Mesendoderm (in vitro differentiated cells): ENCODE measurements around the gene HGS.

Source experiments
- DNase-seq: peaks from one replicate; pipeline ENCODE4 v3.0.0; 2013
- H2AK5ac ChIP-seq: 2 replicates; pipeline ENCODE4 v1.6.1; 2013; ENCODE audit warnings: low read length, inconsistent platforms
- H2BK120ac ChIP-seq: 2 replicates; pipeline ENCODE4 v1.6.1; 2013; ENCODE audit warnings: low read depth, mild to moderate bottlenecking, low read length, moderate library complexity, mixed read lengths
- H2BK15ac ChIP-seq: replicated peaks from 2 replicates; pipeline ENCODE4 v1.6.1; 2013; ENCODE audit warnings: low read depth, mild to moderate bottlenecking, moderate library complexity
- H2BK5ac ChIP-seq: 2 replicates; pipeline ENCODE4 v1.6.1; 2013; ENCODE audit warnings: low read length, inconsistent platforms
- H3K18ac ChIP-seq: 2 replicates; pipeline ENCODE4 v1.6.1; 2013; ENCODE audit warnings: mild to moderate bottlenecking, low read length, mixed read lengths
- H3K23ac ChIP-seq: one replicate; pipeline ENCODE4 v1.6.1; 2013; ENCODE audit warnings: low read length
- H3K27ac ChIP-seq: 2 replicates; pipeline ENCODE4 v1.5.1; 2013; ENCODE audit warnings: low read depth, mild to moderate bottlenecking, inconsistent platforms, low read length, moderate library complexity
- H3K27me3 ChIP-seq: 2 replicates; pipeline ENCODE4 v1.6.1; 2013; ENCODE audit warnings: low read length, control low read depth, mild to moderate bottlenecking, inconsistent platforms; ENCODE audit not compliant: insufficient read depth, poor library complexity
- H3K36me3 ChIP-seq: 2 replicates; pipeline ENCODE4 v1.6.1; 2013; ENCODE audit warnings: low read length, inconsistent platforms; ENCODE audit not compliant: control insufficient read depth, insufficient read depth
- H3K4ac ChIP-seq: one replicate; pipeline ENCODE4 v1.6.1; 2013; ENCODE audit warnings: low read depth, mild to moderate bottlenecking, low read length, moderate library complexity
- H3K4me1 ChIP-seq: 2 replicates; pipeline ENCODE4 v1.6.1; 2013; ENCODE audit warnings: low read depth, low read length, inconsistent platforms; ENCODE audit not compliant: control insufficient read depth
- H3K4me2 ChIP-seq: 2 replicates; pipeline ENCODE4 v1.6.1; 2013; ENCODE audit warnings: low read length
- H3K4me3 ChIP-seq: 2 replicates; pipeline ENCODE4 v1.5.1; 2013; ENCODE audit warnings: mild to moderate bottlenecking, low read length
- H3K56ac ChIP-seq: one replicate; pipeline ENCODE4 v1.6.1; 2013; ENCODE audit warnings: low read length
- H3K79me1 ChIP-seq: 2 replicates; pipeline ENCODE4 v1.6.1; 2013; ENCODE audit warnings: low read length, inconsistent platforms
- H3K79me2 ChIP-seq: 2 replicates; pipeline ENCODE4 v1.6.1; 2013; ENCODE audit warnings: mild to moderate bottlenecking, low read length; ENCODE audit not compliant: control insufficient read depth, insufficient read depth
- H3K9ac ChIP-seq: 2 replicates; pipeline ENCODE4 v1.6.1; 2013; ENCODE audit warnings: low read length, inconsistent platforms
- H4K5ac ChIP-seq: one replicate; pipeline ENCODE4 v1.6.1; 2013; ENCODE audit warnings: low read length
- H4K8ac ChIP-seq: one replicate; pipeline ENCODE4 v1.6.1; 2013; ENCODE audit warnings: low read depth, mild to moderate bottlenecking, control low read depth, low read length, moderate library complexity
- WGBS: extraction: QIAGEN DNeasy Blood & Tissue Kit; methylation state at CpG from one replicate; pipeline ENCODE4 v1.1.7; 2013; ENCODE audit warnings: low lambda C conversion rate, missing lambda C conversion rate; ENCODE audit not compliant: insufficient coverage; ENCODE audit errors: extremely low coverage; 5-methylcytosine and 5-hydroxymethylcytosine counted together

The HGS gene

GRCh38 chr17:81710514-81711308, 26.9 kb downstream of the HGS start:
- Histone ChIP-seq H2BK5ac (no peak overlapping the region), H3K27ac (no peak overlapping the region), H3K4me2 (peak overlapping the region; percentile 2), H3K79me1 (peaks cover 3% of the 10 kb centered on the region), H2BK15ac (no peak overlapping the region), H2BK120ac (no peak overlapping the region), H3K23ac (peak overlapping the region; percentile 80), H2AK5ac (no peak overlapping the region), H3K79me2 (no peaks in the 10 kb centered on the region), H3K18ac (no peak overlapping the region), H3K27me3 (no peaks in the 10 kb centered on the region), H3K4me3 (no peak overlapping the region), H3K56ac (peak overlapping the region; percentile 75), H4K5ac (no peak overlapping the region), H3K4ac (no peak overlapping the region), H4K8ac (no peak overlapping the region), H3K9ac (peak overlapping the region; percentile 47), H3K36me3 (no peaks in the 10 kb centered on the region), H3K4me1 (peaks cover 6% of the 10 kb centered on the region)
- no CpG with 5 or more reads among the region's 29 CpGs for WGBS
- peak; percentile 51 for DNase-seq

GRCh38 chr17:81711814-81712467, 28.1 kb downstream of the HGS start, which contains the start of gene SLC25A10:
TSS of gene SLC25A10 (plus strand) at chr17:81712284. CDS start at chr17:81712427, 143 bp downstream.
- no peak within 1 kb of the TSS for H2BK120ac ChIP-seq
- H3K4ac ChIP-seq: peak within 1 kb of the TSS; percentile 71
- H3K23ac ChIP-seq: peak within 1 kb of the TSS; percentile 80
- H3K36me3 ChIP-seq: no peaks in the 10 kb centered on the region
- H2AK5ac ChIP-seq: no peak within 1 kb of the TSS
- peak within 1 kb of the TSS; percentile 72 for H3K4me3 ChIP-seq
- H3K18ac ChIP-seq: peak within 1 kb of the TSS; percentile 11
- no peak within 1 kb of the TSS for H2BK15ac ChIP-seq
- H3K56ac ChIP-seq: peak within 1 kb of the TSS; percentile 87
- peak within 1 kb of the TSS; percentile 86 for H3K4me2 ChIP-seq
- no peak within 1 kb of the TSS for H2BK5ac ChIP-seq
- H3K4me1 ChIP-seq: peaks cover 6% of the 10 kb centered on the region
- H4K8ac ChIP-seq: no peak within 1 kb of the TSS
- H3K79me2 ChIP-seq: no peaks in the 10 kb centered on the region
- H3K27ac ChIP-seq: no peak within 1 kb of the TSS
- H4K5ac ChIP-seq: no peak within 1 kb of the TSS
- peak within 1 kb of the TSS; percentile 85 for H3K9ac ChIP-seq
- DNase-seq: peak; percentile 72
- H3K27me3 ChIP-seq: no peaks in the 10 kb centered on the region
- peaks cover 3% of the 10 kb centered on the region for H3K79me1 ChIP-seq
- WGBS: no CpG with 5 or more reads among the region's 89 CpGs

- Histone ChIP-seq H3K27ac (no peak overlapping the region), H3K27me3 (no peaks in the 10 kb centered on the region), H2BK15ac (no peak overlapping the region), H2AK5ac (no peak overlapping the region), H3K4me3 (peak overlapping the region; percentile 72), H3K4me2 (peak overlapping the region; percentile 86), H3K23ac (peak overlapping the region; percentile 7), H3K4me1 (peaks cover 6% of the 10 kb centered on the region), H3K79me2 (no peaks in the 10 kb centered on the region), H2BK120ac (no peak overlapping the region), H3K4ac (peak overlapping the region; percentile 71), H3K36me3 (no peaks in the 10 kb centered on the region), H4K8ac (no peak overlapping the region), H2BK5ac (no peak overlapping the region), H3K79me1 (peaks cover 3% of the 10 kb centered on the region), H4K5ac (no peak overlapping the region), H3K18ac (no peak overlapping the region), H3K56ac (peak overlapping the region; percentile 87), H3K9ac (peak overlapping the region; percentile 85)
- WGBS: no CpG with 5 or more reads among the region's 41 CpGs
- peak; percentile 48 for DNase-seq
Observed at GRCh38 chr17:81712468-81713003, 28.7 kb downstream of the HGS start.

GRCh38 chr17:81713004-81713555, 29.3 kb downstream of the HGS start:
- Histone ChIP-seq H3K4me3 (peak overlapping the region; percentile 72), H3K79me1 (peaks cover 3% of the 10 kb centered on the region), H3K9ac (peak overlapping the region; percentile 85), H3K4me1 (peaks cover 6% of the 10 kb centered on the region), H2BK120ac (no peak overlapping the region), H3K23ac (no peak overlapping the region), H3K36me3 (no peaks in the 10 kb centered on the region), H3K4me2 (peak overlapping the region; percentile 86), H3K27ac (no peak overlapping the region), H2AK5ac (no peak overlapping the region), H2BK15ac (no peak overlapping the region), H3K56ac (peak overlapping the region; percentile 87), H4K8ac (no peak overlapping the region), H3K27me3 (no peaks in the 10 kb centered on the region), H2BK5ac (no peak overlapping the region), H3K18ac (no peak overlapping the region), H3K79me2 (no peaks in the 10 kb centered on the region), H3K4ac (no peak overlapping the region), H4K5ac (no peak overlapping the region)
- no peak for DNase-seq
- WGBS: no CpG with 5 or more reads among the region's 18 CpGs

- Histone ChIP-seq H4K5ac (no peak overlapping the region), H3K36me3 (no peaks in the 10 kb centered on the region), H3K4me2 (no peak overlapping the region), H3K56ac (peak overlapping the region; percentile 49), H3K4me1 (peaks cover 6% of the 10 kb centered on the region), H4K8ac (no peak overlapping the region), H3K27me3 (no peaks in the 10 kb centered on the region), H2BK15ac (no peak overlapping the region), H3K23ac (peak overlapping the region; percentile 66), H2AK5ac (no peak overlapping the region), H3K79me2 (no peaks in the 10 kb centered on the region), H3K4me3 (no peak overlapping the region), H3K27ac (no peak overlapping the region), H3K9ac (peak overlapping the region; percentile 85), H2BK5ac (no peak overlapping the region), H2BK120ac (no peak overlapping the region), H3K79me1 (peaks cover 3% of the 10 kb centered on the region), H3K18ac (no peak overlapping the region), H3K4ac (no peak overlapping the region)
- no peak for DNase-seq
- WGBS: no CpG with 5 or more reads among the region's 36 CpGs
Observed at GRCh38 chr17:81713556-81714411, 30.0 kb downstream of the HGS start.
